ENCODE results near the gene TRIM27. TPM values are rescaled to one million over a fixed set of nuclear protein-coding genes. Genes with fewer than 3 reads are reported as not detected.
"Not testable (repeated sequence)": the region's sequence is repeated elsewhere in the genome, so short reads cannot be mapped to it uniquely, and the experiment has no call there.

The TRIM27 gene
- polyA plus RNA-seq, 1 donor from 2014 or later, result 79.7 TPM

DNA sequence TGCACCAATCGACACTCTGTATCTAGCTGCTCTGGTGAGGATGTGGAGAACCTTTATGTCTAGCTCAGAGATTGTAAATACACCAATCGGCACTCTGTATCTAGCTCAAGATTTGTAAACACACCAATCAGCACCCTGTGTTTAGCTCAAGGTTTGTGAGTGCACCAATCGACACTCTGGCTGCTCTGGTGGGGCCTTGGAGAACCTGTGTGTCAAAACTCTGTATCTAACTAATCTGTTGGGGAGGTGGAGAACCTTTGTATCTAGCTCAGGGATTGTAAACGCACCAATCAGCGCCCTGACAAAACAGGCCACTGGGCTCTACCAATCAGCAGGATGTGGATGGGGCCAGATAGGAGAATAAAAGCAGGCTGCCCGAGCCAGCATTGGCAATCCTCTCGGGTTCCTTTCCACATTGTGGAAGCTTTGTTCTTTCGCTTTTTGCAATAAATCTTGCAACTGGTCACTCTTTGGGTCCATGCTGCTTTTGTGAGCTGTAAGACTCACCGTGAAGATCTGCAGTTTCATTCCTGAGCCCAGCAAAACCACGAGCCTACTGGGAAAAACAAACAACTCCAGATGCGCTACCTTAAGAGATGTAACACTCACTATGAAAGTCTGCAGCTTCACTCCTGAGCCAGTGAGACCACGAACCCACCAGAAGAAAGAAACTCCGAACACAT is 34.9 kb upstream of the TRIM27 start:
- not testable (repeated sequence) for H3K79me2 ChIP-seq (replicated peaks; ENCODE audit: insufficient read depth, low read length); H3K4me2 ChIP-seq (ENCODE audit: low read length); H2AFZ ChIP-seq (ENCODE audit: low read depth, low read length); H3K27ac ChIP-seq (ENCODE audit: low read length); H3K4me3 ChIP-seq (ENCODE audit: low read length); H3K36me3 ChIP-seq (ENCODE audit: insufficient read depth, low read length); H3K9me3 ChIP-seq (ENCODE audit: low read length); H3K27me3 ChIP-seq (ENCODE audit: insufficient read depth, low read depth, low read length); H3K9me2 ChIP-seq (ENCODE audit: insufficient read depth, low read length); H4K20me1 ChIP-seq (ENCODE audit: insufficient read depth); H3K9ac ChIP-seq (ENCODE audit: low read length); H3F3A ChIP-seq (ENCODE audit: insufficient read depth, low read length, poor library complexity, severe bottlenecking)

GRCh38 chr6:28957795-28958314 is 34.1 kb upstream of the TRIM27 start:
- H3K4me3 ChIP-seq (ENCODE audit: low read length); H3K9me2 ChIP-seq (ENCODE audit: insufficient read depth, low read length); H3K27ac ChIP-seq (ENCODE audit: low read length): not testable (repeated sequence)

DNA sequence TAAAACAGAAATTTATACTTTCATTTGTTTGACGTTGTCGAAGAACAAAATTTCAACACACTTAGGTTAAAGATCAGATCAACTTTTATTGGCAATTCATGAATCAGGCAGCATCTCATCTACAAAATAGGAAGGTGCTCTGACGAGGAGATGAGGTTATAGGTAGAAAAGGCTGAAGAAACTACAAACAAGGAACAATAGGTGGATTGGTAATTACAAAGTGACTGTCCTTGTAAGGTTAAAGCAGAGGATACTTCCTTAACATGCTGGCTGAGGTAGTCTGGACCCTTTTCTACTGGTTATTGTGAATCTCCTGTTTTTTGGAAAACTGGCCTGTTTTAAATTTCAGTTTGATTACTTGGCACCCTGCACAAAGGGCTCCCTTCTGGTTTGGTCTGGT is 32.5 kb upstream of the TRIM27 start:
- Histone ChIP-seq H3K27me3 (ENCODE audit: insufficient read depth, low read depth, low read length) (peaks cover 6% of the 10 kb centered on the region), H3K9me2 (ENCODE audit: insufficient read depth, low read length) (no peaks in the 10 kb centered on the region), H3K79me2 (replicated peaks; ENCODE audit: insufficient read depth, low read length) (no peaks in the 10 kb centered on the region), H3K27ac (ENCODE audit: low read length) (no peak overlapping the region), H2AFZ (ENCODE audit: low read depth, low read length) (no peak overlapping the region), H3K4me2 (ENCODE audit: low read length) (no peak overlapping the region), H3F3A (ENCODE audit: insufficient read depth, low read length, poor library complexity, severe bottlenecking) (no peaks in the 10 kb centered on the region), H3K36me3 (ENCODE audit: insufficient read depth, low read length) (no peaks in the 10 kb centered on the region), H3K9ac (ENCODE audit: low read length) (no peak overlapping the region), H3K4me3 (ENCODE audit: low read length) (no peak overlapping the region), H3K9me3 (ENCODE audit: low read length) (no peaks in the 10 kb centered on the region), H4K20me1 (ENCODE audit: insufficient read depth) (no peaks in the 10 kb centered on the region)
- no peak for TF ChIP-seq EP300 (conservative IDR thresholded peaks at IDR 0.05; ENCODE audit: poor library complexity, severe bottlenecking)
- no peak for TF ChIP-seq MXI1 (conservative IDR thresholded peaks at IDR 0.05; ENCODE audit: poor library complexity, severe bottlenecking)
- no peak for TF ChIP-seq POLR2AphosphoS5 (IDR thresholded peaks at IDR 0.05)
- TF ChIP-seq SMC3 (conservative IDR thresholded peaks at IDR 0.05; ENCODE audit: poor library complexity), result no peak
- no peak for TF ChIP-seq TAF1 (IDR thresholded peaks at IDR 0.05; ENCODE audit: low read depth)
- TF ChIP-seq CTCF (IDR thresholded peaks at IDR 0.05; ENCODE audit: poor library complexity, severe bottlenecking), result no peak
- TF ChIP-seq EZH2 (IDR thresholded peaks at IDR 0.05; ENCODE audit: borderline replicate concordance, insufficient read depth, low read length, poor library complexity, severe bottlenecking), result no peak
- TF ChIP-seq RAD21 (conservative IDR thresholded peaks at IDR 0.05), result no peak
- no peak for TF ChIP-seq REST (IDR thresholded peaks at IDR 0.05; ENCODE audit: borderline replicate concordance)

More at GRCh38 chr6:28957795-28958314, 34.1 kb upstream of the TRIM27 start:
- not testable (repeated sequence) for H3K4me2 ChIP-seq (ENCODE audit: low read length); H3K9me3 ChIP-seq (ENCODE audit: low read length); H3F3A ChIP-seq (ENCODE audit: insufficient read depth, low read length, poor library complexity, severe bottlenecking); H2AFZ ChIP-seq (ENCODE audit: low read depth, low read length); H3K9ac ChIP-seq (ENCODE audit: low read length); H3K79me2 ChIP-seq (replicated peaks; ENCODE audit: insufficient read depth, low read length); H4K20me1 ChIP-seq (ENCODE audit: insufficient read depth); H3K27me3 ChIP-seq (ENCODE audit: insufficient read depth, low read depth, low read length); H3K36me3 ChIP-seq (ENCODE audit: insufficient read depth, low read length)
